NCI-H524 (cell line): ENCODE results near the gene RPL36.
A peak's percentile ranks its signal among the peaks of the same experiment; 100 is the strongest.
"Not testable (repeated sequence)": the region's sequence is repeated elsewhere in the genome, so short reads cannot be mapped to it uniquely, and the experiment has no call there.

Source experiments
- DNase-seq, 2 experiments: peaks; one replicate each; lab custom pipeline; 2025; lab: John Stamatoyannopoulos, UW

The RPL36 gene

GRCh38 chr19:5706876-5707573, 16.9 kb downstream of the RPL36 start:
- DNase-seq = no peak

DNA sequence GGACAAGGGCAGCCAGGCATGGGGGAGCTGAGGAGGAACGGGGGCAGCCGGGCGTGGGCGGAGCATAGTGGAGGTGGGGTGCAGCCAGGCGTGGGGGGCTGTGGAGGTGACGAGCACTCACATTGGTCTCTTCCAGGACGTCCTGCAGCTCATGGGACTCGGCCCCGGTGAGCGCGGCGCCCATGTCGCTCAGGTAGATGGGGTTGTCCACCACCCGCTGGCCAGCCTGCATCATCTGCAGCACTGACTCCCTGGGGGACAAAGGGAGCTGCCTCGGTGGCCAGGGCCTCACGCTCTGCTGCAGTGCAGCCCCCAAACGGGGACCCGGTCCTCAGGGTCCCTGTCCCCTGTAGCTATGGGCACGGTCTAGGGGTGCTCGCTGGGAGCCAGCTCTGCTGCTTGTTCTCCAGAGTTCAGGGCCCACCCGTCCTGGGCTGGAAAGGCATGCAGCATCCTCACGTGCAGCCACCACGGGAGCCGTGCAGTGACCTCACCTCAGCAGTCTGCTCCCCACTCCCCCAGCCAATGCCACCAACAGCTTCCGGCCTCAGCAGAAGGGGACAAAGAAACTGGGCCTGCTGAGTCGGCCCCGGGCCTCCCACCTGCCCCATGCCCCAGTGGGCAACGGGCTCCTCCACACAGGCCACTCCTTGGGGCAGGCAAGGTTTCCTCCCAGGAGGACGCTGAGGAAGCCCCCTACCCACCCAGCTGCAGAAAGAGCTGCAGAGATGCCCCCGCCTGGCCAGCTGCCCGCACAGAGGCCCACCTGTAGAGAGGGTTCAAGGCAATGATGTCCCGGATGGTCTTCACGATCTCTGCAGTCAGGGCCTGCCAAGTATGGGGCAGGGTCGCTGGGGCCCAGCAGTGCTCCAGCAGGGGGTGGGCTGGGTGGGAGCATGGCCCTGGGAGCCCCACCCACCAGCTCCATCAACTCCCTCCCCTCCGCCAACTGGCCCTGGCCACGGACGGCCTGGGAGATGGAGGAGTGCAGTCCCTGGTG, 17.8 kb downstream of the RPL36 start:
- no peak for DNase-seq

DNA sequence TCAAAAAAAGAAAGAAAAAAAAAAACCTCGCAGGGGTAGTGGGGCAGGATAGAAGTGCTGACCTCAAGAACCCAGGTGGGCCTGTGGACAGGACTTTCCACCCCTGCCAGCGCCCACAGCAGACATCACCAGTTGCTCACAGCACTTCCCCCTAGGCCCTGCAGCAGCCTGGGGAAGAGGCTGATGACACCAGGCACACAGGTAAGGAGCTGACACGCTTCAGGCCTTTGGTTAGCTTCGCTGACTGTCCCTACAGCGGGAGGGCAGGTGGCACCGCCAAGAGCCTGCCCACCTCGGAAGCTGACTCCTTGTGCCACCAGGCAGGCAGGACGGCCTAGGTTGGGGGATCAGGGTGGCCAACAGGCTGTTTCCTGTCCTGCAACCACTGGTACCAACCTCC, 20.9 kb downstream of the RPL36 start:
- DNase-seq = no peak

DNA sequence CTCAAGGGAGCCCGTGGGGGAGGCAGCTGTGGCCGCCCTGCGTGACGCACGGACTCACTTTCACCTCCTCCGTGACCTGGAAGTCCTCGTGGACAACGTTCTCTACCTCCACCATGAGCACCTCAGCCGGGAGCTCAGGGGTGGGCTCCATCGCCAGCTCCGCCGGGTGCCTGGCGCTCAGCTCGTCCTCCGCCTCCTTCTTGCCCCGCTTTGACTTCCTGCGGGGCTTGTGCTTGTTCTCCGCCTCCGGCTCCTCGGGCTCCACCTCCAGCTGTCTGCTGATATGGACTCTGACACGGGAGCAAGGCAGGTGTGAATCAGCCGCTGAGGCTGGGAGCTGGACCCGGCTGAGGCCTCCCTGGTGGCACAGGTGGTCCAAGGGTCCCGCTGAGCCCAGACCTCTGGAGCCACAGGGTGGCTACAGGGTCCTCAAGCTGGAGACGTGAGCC, 21.6 kb downstream of the RPL36 start:
- DNase-seq = no peak

DNA sequence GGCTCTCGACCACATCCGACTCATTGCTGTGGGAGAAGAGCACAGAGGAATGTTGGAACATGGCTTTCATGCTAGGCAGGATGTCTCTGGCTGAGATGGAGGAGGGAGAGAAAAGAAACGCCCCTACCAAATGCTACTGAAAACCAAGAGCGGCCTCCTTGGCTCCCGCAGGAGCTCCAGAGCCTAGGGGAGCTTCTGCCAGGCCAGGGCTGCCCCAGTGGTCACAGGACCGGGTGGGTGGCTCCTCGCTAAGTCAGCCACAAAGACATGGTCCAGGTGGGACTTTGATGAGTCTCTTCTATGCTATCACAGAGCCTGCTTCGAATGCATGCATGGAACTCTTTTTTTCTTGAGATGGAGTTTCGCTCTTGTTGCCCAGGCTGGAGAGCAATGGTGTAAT, 23.1 kb downstream of the RPL36 start:
- DNase-seq = no peak

GRCh38 chr19:5714816-5715215, 24.7 kb downstream of the RPL36 start:
- no peak for DNase-seq

GRCh38 chr19:5717215-5717935, 27.3 kb downstream of the RPL36 start:
- DNase-seq = no peak

DNA sequence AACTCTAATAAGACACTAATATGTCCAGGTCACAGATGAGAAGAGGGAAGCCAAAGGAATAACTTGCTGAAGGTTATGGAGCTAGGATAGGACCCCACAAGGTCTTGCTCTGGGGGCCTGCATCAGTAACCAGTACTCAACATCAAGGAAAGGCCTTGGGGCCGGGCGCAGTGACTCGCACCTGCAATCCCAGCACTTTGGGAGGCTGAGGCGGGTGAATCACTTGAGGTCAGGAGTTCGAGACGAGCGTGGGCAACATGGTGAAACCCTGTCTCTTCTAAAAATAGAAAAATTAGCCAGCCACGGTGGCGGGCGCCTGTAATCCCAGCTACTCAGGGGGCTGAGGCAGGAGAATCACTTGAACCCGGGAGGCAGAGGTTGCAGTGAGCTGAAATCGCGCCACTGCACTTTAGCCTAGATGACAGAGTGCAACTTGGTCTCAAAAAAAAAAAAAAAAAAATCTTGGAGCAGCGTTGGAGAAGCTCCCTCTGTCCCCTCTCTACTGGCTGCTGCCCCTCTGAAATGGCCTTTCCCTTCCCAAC, 28.0 kb downstream of the RPL36 start:
- DNase-seq = no peak

GRCh38 chr19:5718579-5719273, 28.6 kb downstream of the RPL36 start:
- no peak for DNase-seq

DNA sequence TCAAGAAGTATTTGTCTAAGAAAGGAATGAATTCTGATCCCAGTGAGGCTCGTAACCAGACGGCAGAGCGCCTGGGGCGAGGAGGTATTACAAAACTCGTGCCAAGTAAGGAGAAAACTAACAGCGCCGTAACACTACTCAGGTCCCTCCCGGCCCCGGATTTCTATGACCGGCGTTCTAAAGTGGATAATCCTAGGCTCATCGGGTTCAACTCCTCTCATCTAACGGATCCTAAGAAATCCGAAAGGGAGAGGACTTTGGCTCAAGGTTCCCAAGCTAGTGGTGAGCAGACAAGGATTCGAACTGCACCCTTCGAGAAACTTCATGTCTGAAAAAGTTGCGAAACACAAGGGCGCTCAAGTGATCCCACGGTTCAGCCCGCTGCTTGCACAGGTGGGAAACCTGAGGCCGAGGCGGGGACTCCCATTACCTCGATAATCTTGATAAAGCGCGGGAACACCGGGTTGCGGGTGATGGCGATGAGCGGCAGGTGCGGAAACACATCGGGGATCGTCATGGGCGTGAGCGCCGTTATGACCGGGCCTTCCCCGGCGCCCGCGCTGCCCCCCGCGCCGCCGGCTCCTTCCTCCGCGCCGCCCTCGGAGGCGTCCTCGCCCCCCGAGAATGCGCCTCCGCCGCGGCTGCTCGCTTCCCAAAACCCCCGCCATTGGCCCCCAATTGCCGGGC, 29.3 kb downstream of the RPL36 start:
- peak in 1 of 2 experiments; percentile 27 for DNase-seq

GRCh38 chr19:5719961-5720790, 30.1 kb downstream of the RPL36 start, which contains the start of the genes CATSPERD and LONP1:
TSS of gene CATSPERD (plus strand) at chr19:5720637. CDS start at chr19:5720738, 101 bp downstream.
TSS of gene LONP1 (minus strand) at chr19:5720146. CDS start at chr19:5720132, 14 bp downstream.
- peak; percentile 98 to 99 for DNase-seq

GRCh38 chr19:5727453-5728050, 37.5 kb downstream of the RPL36 start:
- no peak for DNase-seq

- DNase-seq = not testable (repeated sequence)
These were observed 43.1 kb downstream of the RPL36 start for GRCh38 chr19:5733172-5733571.

DNA sequence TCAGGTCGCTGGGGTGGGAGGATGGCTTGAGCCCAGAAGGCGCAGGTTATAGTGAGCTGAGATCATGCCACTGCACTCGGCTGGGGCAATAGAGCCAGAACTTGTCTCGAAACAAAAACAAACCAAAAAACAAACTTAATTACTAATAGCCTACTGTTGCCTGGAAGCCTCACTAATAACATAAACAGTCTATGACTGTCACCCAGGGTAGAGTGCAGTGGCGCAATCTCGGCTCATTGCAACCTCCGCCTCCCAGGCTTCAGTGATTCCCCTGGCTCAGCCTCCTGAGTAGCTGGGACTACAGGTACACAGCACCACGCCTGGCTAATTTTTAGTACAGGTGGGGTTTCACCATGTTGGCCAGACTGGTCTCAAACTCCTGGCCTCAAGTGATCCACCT, 48.3 kb downstream of the RPL36 start:
- DNase-seq = no peak
